ENCODE results near the gene PITPNM3. TPM values are rescaled to one million over a fixed set of nuclear protein-coding genes. Genes with fewer than 3 reads are reported as not detected.

Gene PITPNM3
- total and polyA plus RNA-seq, 2 of the 8 experiments (the other 6 are each of a cell fraction or from before 2014, with no cell fraction given), result 1.7 to 3.1 TPM

- TF ChIP-seq POU5F1 (IDR thresholded peaks at IDR 0.05; ENCODE audit: low read depth, low read length) (no peak), POLR2A (IDR thresholded peaks at IDR 0.05; ENCODE audit: control extremely low read depth in 1 of 2, low read depth in 2 of 2, low read length in 2 of 2) (peak; percentile 78 to 95), JUN (IDR thresholded peaks at IDR 0.05; ENCODE audit: low read depth, low read length) (no peak), JUND (IDR thresholded peaks at IDR 0.05; ENCODE audit: low read length) (no peak), NRF1 (IDR thresholded peaks at IDR 0.05; ENCODE audit: low read depth, low read length) (no peak), KDM5A (IDR thresholded peaks at IDR 0.05; ENCODE audit: low read length) (no peak), GABPA (IDR thresholded peaks at IDR 0.05; ENCODE audit: borderline replicate concordance, insufficient read depth, low read length) (no peak), CTBP2 (IDR thresholded peaks at IDR 0.05; ENCODE audit: borderline replicate concordance, insufficient read depth, insufficient read length, low read length) (no peak), HDAC2 (IDR thresholded peaks at IDR 0.05; ENCODE audit: borderline replicate concordance in 1 of 2, low read depth in 2 of 2, low read length in 2 of 2) (no peak; a peak in 1 of 4 replicates), GTF2F1 (IDR thresholded peaks at IDR 0.05; ENCODE audit: borderline replicate concordance, low read depth, low read length) (no peak), CREB1 (IDR thresholded peaks at IDR 0.05) (peak; percentile 52; the same call in 1 of the 2 replicates), ATF2 (IDR thresholded peaks at IDR 0.05; ENCODE audit: low read length) (no peak), RAD21 (IDR thresholded peaks at IDR 0.05 in 1 of 2, conservative IDR thresholded peaks at IDR 0.05 in 1 of 2; ENCODE audit: low read depth in 2 of 2, low read length in 2 of 2) (no peak), TAF1 (IDR thresholded peaks at IDR 0.05; ENCODE audit: low read depth, low read length) (peak; percentile 96), CTCF (IDR thresholded peaks at IDR 0.05; ENCODE audit: control extremely low read depth in 1 of 3, insufficient read depth in 1 of 3, low read depth in 1 of 3, low read length in 3 of 3) (peak in 1 of 3 experiments; percentile 2; a peak in 1 of 4 replicates), RFX5 (IDR thresholded peaks at IDR 0.05; ENCODE audit: borderline replicate concordance, low read depth, low read length) (no peak), TCF12 (IDR thresholded peaks at IDR 0.05; ENCODE audit: low read depth, low read length) (no peak), BCL11A (IDR thresholded peaks at IDR 0.05; ENCODE audit: low read depth in 2 of 2, low read length in 2 of 2) (no peak), MAX (IDR thresholded peaks at IDR 0.05) (peak; percentile 100)
Measured at GRCh38 chr17:6443692-6444570, 112.4 kb downstream of the PITPNM3 start, which contains the start of gene PIMREG (continued).
